ENCODE measurements around the gene C5AR1.

- no peak for TF ChIP-seq CTCF (IDR thresholded peaks at IDR 0.05)
- TF ChIP-seq POLR2A (IDR thresholded peaks at IDR 0.05): peak in 1 of 4 donors; percentile 29
- TF ChIP-seq POLR2AphosphoS5 (IDR thresholded peaks at IDR 0.05): peak in 2 of 3 donors; percentile 52 to 87
These were observed 35.4 kb upstream of the C5AR1 start, which contains the start of gene INAFM1 for GRCh38 chr19:47274071-47274890.

Data from stomach (tissue), 4 donors.